ENCODE results near the gene ATG4C. TPM values are rescaled to one million over a fixed set of nuclear protein-coding genes. Genes with fewer than 3 reads are reported as not detected.
A peak's percentile ranks its signal among the peaks of the same experiment; 100 is the strongest.

Gene ATG4C
- total and polyA plus RNA-seq, 2 experiments from 2014 or later, result 9.0 to 14.7 TPM

DNA sequence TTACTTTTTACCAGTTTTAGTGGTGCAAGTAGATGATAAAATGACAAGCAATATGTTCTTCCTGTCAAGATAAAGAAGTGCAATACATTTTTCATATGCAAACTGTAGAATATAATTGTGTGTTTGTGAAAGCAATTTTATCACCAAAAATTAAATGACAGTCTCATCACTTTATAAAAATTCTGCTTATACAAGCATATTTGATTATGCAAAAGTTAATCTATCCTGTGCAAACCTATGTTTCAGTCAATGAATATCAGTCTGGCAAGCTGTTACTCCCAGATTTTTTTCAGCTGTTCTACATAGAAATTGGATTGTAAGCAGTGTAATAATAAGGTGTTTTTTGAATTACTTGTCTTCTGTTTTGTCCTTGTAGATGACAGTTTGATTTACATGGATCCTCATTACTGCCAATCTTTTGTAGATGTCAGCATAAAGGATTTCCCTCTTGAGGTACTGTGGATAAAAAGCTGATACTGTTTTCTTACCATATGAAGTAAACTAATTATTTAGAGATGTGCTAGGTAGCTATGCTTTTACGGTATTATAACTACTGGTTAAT is 50.5 kb downstream of the ATG4C start:
- no peak for DNase-seq (ENCODE audit: low read depth in 1 of 2, low spot score in 1 of 2)
- H3K27ac ChIP-seq, result no peak overlapping the region
- peaks cover 7% of the 10 kb centered on the region for H3K36me3 ChIP-seq
- H3K4me1 ChIP-seq (ENCODE audit: low read depth), result no peaks in the 10 kb centered on the region
- H3K27me3 ChIP-seq, result no peaks in the 10 kb centered on the region
- H3K4me3 ChIP-seq, result no peak overlapping the region
- no peak for TF ChIP-seq CTCF (IDR thresholded peaks at IDR 0.05; ENCODE audit: low read depth, low read length)
- no peaks in the 10 kb centered on the region for H3K9me3 ChIP-seq (ENCODE audit: low read depth)

- H3K4me1 ChIP-seq (ENCODE audit: low read depth), result no peaks in the 10 kb centered on the region
- H3K27ac ChIP-seq, result no peak overlapping the region
- DNase-seq (ENCODE audit: low read depth in 1 of 2, low spot score in 1 of 2), result no peak
- no peak overlapping the region for H3K4me3 ChIP-seq
- TF ChIP-seq CTCF (IDR thresholded peaks at IDR 0.05; ENCODE audit: low read depth, low read length), result no peak
- peaks cover 7% of the 10 kb centered on the region for H3K36me3 ChIP-seq
- no peaks in the 10 kb centered on the region for H3K9me3 ChIP-seq (ENCODE audit: low read depth)
- H3K27me3 ChIP-seq, result no peaks in the 10 kb centered on the region
These were observed 53.1 kb downstream of the ATG4C start for GRCh38 chr1:62836856-62837540.

GRCh38 chr1:62840555-62840954 is 56.6 kb downstream of the ATG4C start:
- H3K9me3 ChIP-seq (ENCODE audit: low read depth), result no peaks in the 10 kb centered on the region
- no peak overlapping the region for H3K4me3 ChIP-seq
- H3K27me3 ChIP-seq, result no peaks in the 10 kb centered on the region
- H3K27ac ChIP-seq, result no peak overlapping the region
- no peaks in the 10 kb centered on the region for H3K4me1 ChIP-seq (ENCODE audit: low read depth)
- TF ChIP-seq CTCF (IDR thresholded peaks at IDR 0.05; ENCODE audit: low read depth, low read length), result no peak
- H3K36me3 ChIP-seq, result no peaks in the 10 kb centered on the region
- no peak for DNase-seq (ENCODE audit: low read depth in 1 of 2, low spot score in 1 of 2)

- Histone ChIP-seq H3K9me3 (ENCODE audit: low read depth) (no peaks in the 10 kb centered on the region), H3K4me1 (ENCODE audit: low read depth) (no peaks in the 10 kb centered on the region), H3K4me3 (no peak overlapping the region), H3K27ac (no peak overlapping the region), H3K36me3 (no peaks in the 10 kb centered on the region), H3K27me3 (no peaks in the 10 kb centered on the region)
- DNase-seq (ENCODE audit: low read depth in 1 of 2, low spot score in 1 of 2), result peak; percentile 70 to 80
- TF ChIP-seq CTCF (IDR thresholded peaks at IDR 0.05; ENCODE audit: low read depth, low read length), result peak; percentile 62
These were observed 57.7 kb downstream of the ATG4C start for GRCh38 chr1:62841587-62842169.

DNA sequence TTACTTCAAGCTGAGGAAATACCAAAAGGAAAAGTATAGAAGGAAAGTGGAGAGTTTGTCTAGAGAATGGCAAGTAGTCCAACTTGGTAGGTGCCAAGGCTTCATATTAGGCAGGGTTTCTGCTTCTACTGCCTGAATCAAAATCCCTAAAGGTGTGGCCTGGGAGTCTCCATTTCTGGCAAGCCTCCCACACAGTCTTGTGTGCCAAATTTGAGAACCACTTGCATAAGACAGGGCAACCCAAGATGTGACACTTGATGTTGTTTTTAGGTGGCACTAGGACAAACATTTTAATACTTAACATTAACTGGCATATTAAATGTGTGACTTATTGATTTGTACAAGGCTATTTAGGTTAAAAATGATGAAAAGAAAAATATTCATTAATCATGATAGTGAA is 60.1 kb downstream of the ATG4C start:
- Histone ChIP-seq H3K9me3 (ENCODE audit: low read depth) (no peaks in the 10 kb centered on the region), H3K36me3 (no peaks in the 10 kb centered on the region), H3K27ac (no peak overlapping the region), H3K4me3 (no peak overlapping the region), H3K27me3 (no peaks in the 10 kb centered on the region), H3K4me1 (ENCODE audit: low read depth) (no peaks in the 10 kb centered on the region)
- no peak for TF ChIP-seq CTCF (IDR thresholded peaks at IDR 0.05; ENCODE audit: low read depth, low read length)
- DNase-seq (ENCODE audit: low read depth in 1 of 2, low spot score in 1 of 2), result no peak

Data from cardiac muscle cell (in vitro differentiated cells and primary cell).